Activated CD4-positive, CD25-positive, alpha-beta regulatory T cell (primary cell): Measurements from ENCODE around the gene RBMS3.
"Not testable (repeated sequence)": the region's sequence is repeated elsewhere in the genome, so short reads cannot be mapped to it uniquely, and the experiment has no call there.

Experiments used
- DNase-seq, 4 experiments: peaks; one replicate each; lab custom pipeline; 2025; lab: John Stamatoyannopoulos, UW

RBMS3 gene

GRCh38 chr3:29618395-29619282 is 337.8 kb downstream of the RBMS3 start:
- DNase-seq = no peak

- no peak for DNase-seq
These were observed 338.8 kb downstream of the RBMS3 start for GRCh38 chr3:29619676-29620075.

GRCh38 chr3:29627136-29628117 is 346.6 kb downstream of the RBMS3 start:
- no peak for DNase-seq

GRCh38 chr3:29628795-29629194 is 347.9 kb downstream of the RBMS3 start:
- DNase-seq = no peak

GRCh38 chr3:29635888-29636287 is 355.0 kb downstream of the RBMS3 start:
- no peak for DNase-seq

- no peak for DNase-seq
These were observed 356.2 kb downstream of the RBMS3 start for GRCh38 chr3:29637068-29637467.

GRCh38 chr3:29639578-29640290 is 358.9 kb downstream of the RBMS3 start:
- DNase-seq = no peak

- no peak for DNase-seq
These were observed 361.6 kb downstream of the RBMS3 start for GRCh38 chr3:29642393-29643033.

GRCh38 chr3:29643034-29643425 is 362.2 kb downstream of the RBMS3 start:
- no peak for DNase-seq

- no peak for DNase-seq
These were observed 363.4 kb downstream of the RBMS3 start for GRCh38 chr3:29644261-29644660.

- DNase-seq = no peak
These were observed 364.2 kb downstream of the RBMS3 start for GRCh38 chr3:29644956-29645636.

GRCh38 chr3:29646043-29646442 is 365.2 kb downstream of the RBMS3 start:
- DNase-seq = no peak

- no peak for DNase-seq
These were observed 369.1 kb downstream of the RBMS3 start for GRCh38 chr3:29649815-29650547.

GRCh38 chr3:29653680-29654079 is 372.8 kb downstream of the RBMS3 start:
- DNase-seq = no peak

- no peak for DNase-seq
These were observed 374.3 kb downstream of the RBMS3 start for GRCh38 chr3:29655015-29655747.

- DNase-seq = no peak
These were observed 384.8 kb downstream of the RBMS3 start for GRCh38 chr3:29665688-29666087.

- DNase-seq = no peak
These were observed 387.4 kb downstream of the RBMS3 start for GRCh38 chr3:29668233-29668632.

- DNase-seq = no peak
These were observed 387.9 kb downstream of the RBMS3 start for GRCh38 chr3:29668728-29669127.

GRCh38 chr3:29670476-29670875 is 389.6 kb downstream of the RBMS3 start:
- DNase-seq = not testable (repeated sequence)

GRCh38 chr3:29677421-29677820 is 396.6 kb downstream of the RBMS3 start:
- no peak for DNase-seq
